K562 (cell line): Measurements from ENCODE around the gene MRGPRX3. TPM values are rescaled to one million over a fixed set of nuclear protein-coding genes. Genes with fewer than 3 reads are reported as not detected.

Source experiments
- SP1 ChIP-seq: sonication (generic); formaldehyde crosslinking; IDR thresholded peaks from 2 replicates; pipeline ENCODE4 v1.8.1; 2022; ENCODE audit warnings: mild to moderate bottlenecking, missing genetic modification reagents
- ZBTB40 ChIP-seq, 2 experiments: fragments of 450-650 bp in 1 of 2; sonication (generic) in 1 of 2; formaldehyde crosslinking in 1 of 2; IDR thresholded peaks; 2 replicates each; pipeline versions ENCODE4 v1.7.1 to v1.9.0; 2016 to 2022; ENCODE audit warnings: inconsistent platforms in 1 of 2, mild to moderate bottlenecking in 1 of 2, missing genetic modification reagents in 1 of 2
- ZNF253 ChIP-seq: fragments of 250-450 bp; sonication (Bioruptor Pico); conservative IDR thresholded peaks from 2 replicates; pipeline ENCODE4 v1.6.1; 2021; ENCODE audit warnings: mild to moderate bottlenecking
- polyA plus RNA-seq, 8 experiments: library from polyadenylated mRNA; depleted of rRNA in 4 of 8; stranded (reverse) in 5 of 8; unstranded in 3 of 8; fragments of >200 nt; fragmentation: Nextera tagmentation in 2 of 8; fragmentation: Illumina TruSeq in 1 of 8; extraction: Ambion mirVana in 2 of 8; extraction: Trizol in 1 of 8; gene quantifications; 2 replicates each; pipeline versions ENCODE4 v1.2.1 to v1.2.3, GENCODE V29; 2011 to 2014; ENCODE audit warnings: inconsistent platforms in 1 of 8, missing spikeins in 1 of 8
- total RNA-seq, 7 experiments: library from RNA; depleted of rRNA in 6 of 7; stranded (reverse); fragments of >200 nt in 6 of 7; fragmentation: Illumina TruSeq in 2 of 7; extraction: Trizol in 2 of 7; gene quantifications; 2 replicates each; pipeline versions ENCODE4 v1.2.1 to v1.2.3, GENCODE V29; 2011 to 2021; ENCODE audit warnings: low replicate concordance in 1 of 7

Gene MRGPRX3
- total and polyA plus RNA-seq, 9 of the 15 experiments (the other 6 are each of a cell fraction or from before 2014, with no cell fraction given) = not detected

GRCh38 chr11:18100926-18101656 is 31.3 kb upstream of the MRGPRX3 start (continued):
- TF ChIP-seq SP1 (CRISPR knock-in tag) (no peak), ZBTB40 (IDR thresholded peaks at IDR 0.05) (no peak), ZBTB40 (CRISPR knock-in tag; IDR thresholded peaks at IDR 0.05) (no peak), ZNF253 (no peak)
- TF ChIP-seq, all 486 proteins: peak for 0
